ENCODE results near the gene WDR31.

Gene WDR31

DNA sequence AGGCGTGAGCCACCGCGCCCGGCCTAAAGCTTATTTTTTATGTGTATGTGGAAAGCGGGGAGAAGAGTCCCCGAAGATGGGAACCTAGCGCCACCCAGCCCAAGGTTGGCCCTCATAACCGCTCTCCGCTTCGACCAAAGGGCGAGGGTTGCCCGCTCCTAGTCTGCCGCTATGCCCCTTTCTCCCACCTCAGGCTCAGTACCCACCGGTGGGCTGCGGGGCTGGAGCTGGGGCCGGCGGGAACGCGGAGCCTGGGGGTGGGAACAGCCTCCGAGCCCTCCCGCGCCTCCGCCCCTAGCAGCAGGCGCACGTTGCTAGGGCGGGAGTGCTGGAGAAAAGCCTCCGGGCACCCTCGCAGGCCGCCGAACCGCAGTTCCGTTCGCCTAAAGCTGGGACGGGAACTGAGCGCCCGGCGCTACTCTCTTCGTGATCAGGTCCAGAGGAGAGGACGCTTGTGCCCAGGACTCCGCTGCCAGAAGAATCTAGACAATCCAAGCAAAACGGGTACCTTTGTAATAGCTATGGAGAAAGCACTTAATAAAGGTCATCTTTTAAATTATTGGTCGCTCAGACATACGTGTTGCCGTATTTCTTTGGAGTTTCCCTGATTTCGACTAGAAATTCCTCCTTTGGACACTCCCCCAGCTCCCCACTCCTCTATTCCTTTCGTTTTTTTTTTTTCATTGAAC, at the start of gene WDR31:
WDR31 (minus strand) TSS at position 265 of the 689 bp plus-strand sequence. CDS start 8,253 bp downstream, outside the sequence.
- peak within 1 kb of the TSS; percentile 60 for H3K4me3 ChIP-seq (ENCODE audit: severe bottlenecking)
- H3K36me3 ChIP-seq (ENCODE audit: low read depth) = no peaks in the 10 kb centered on the region
- ATAC-seq (ENCODE audit: low read depth) (peak; percentile 96), DNase-seq (ENCODE audit: low spot score) (peak; percentile 81)
- peak within 1 kb of the TSS; percentile 12 for H3K27ac ChIP-seq (ENCODE audit: poor library complexity, severe bottlenecking)
- peaks cover 12% of the 10 kb centered on the region for H3K4me1 ChIP-seq (ENCODE audit: insufficient read depth, poor library complexity, severe bottlenecking)
- H3K27me3 ChIP-seq (ENCODE audit: insufficient read depth, poor library complexity, severe bottlenecking) = no peaks in the 10 kb centered on the region
- TF ChIP-seq CTCF (IDR thresholded peaks at IDR 0.05; ENCODE audit: poor library complexity, severe bottlenecking) = peak; percentile 10
- no peaks in the 10 kb centered on the region for H3K9me3 ChIP-seq (ENCODE audit: severe bottlenecking)

GRCh38 chr9:113389451-113389850, 49.4 kb upstream of the WDR31 start:
- H3K9me3 ChIP-seq (ENCODE audit: severe bottlenecking) = no peaks in the 10 kb centered on the region
- no peaks in the 10 kb centered on the region for H3K4me1 ChIP-seq (ENCODE audit: insufficient read depth, poor library complexity, severe bottlenecking)
- H3K27ac ChIP-seq (ENCODE audit: poor library complexity, severe bottlenecking) = no peak overlapping the region
- H3K4me3 ChIP-seq (ENCODE audit: severe bottlenecking) = no peak overlapping the region
- TF ChIP-seq CTCF (IDR thresholded peaks at IDR 0.05; ENCODE audit: poor library complexity, severe bottlenecking) = no peak
- ATAC-seq (ENCODE audit: low read depth) = no peak
- peaks cover 13% of the 10 kb centered on the region; the same call in 1 of the 2 replicates for H3K36me3 ChIP-seq (ENCODE audit: low read depth)
- no peaks in the 10 kb centered on the region for H3K27me3 ChIP-seq (ENCODE audit: insufficient read depth, poor library complexity, severe bottlenecking)
- no peak for DNase-seq (ENCODE audit: low spot score)

DNA sequence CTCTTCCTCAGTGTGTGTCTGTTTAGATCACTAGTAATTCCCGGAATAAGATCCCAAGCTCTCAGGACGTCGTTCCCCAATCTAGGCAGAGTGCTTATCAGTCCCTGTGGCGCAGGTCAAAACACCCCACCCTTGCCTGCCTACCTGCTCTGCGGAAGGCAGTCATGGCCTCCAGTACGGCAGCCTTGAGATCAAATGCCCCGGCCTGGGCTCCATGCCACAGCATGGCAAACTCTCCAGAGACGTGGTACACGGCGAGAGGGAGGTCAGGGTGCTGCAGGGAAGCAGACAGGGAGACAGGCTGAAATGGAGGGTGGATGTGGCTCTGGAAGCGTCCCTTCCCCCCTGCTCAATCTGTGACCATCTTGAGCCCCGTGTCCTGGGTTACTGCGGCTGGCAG, 48.8 kb upstream of the WDR31 start:
- H3K9me3 ChIP-seq (ENCODE audit: severe bottlenecking) = no peaks in the 10 kb centered on the region
- H3K27ac ChIP-seq (ENCODE audit: poor library complexity, severe bottlenecking) = no peak overlapping the region
- H3K4me1 ChIP-seq (ENCODE audit: insufficient read depth, poor library complexity, severe bottlenecking) = no peaks in the 10 kb centered on the region
- peaks cover 13% of the 10 kb centered on the region; the same call in 1 of the 2 replicates for H3K36me3 ChIP-seq (ENCODE audit: low read depth)
- ATAC-seq (ENCODE audit: low read depth) (no peak), DNase-seq (ENCODE audit: low spot score) (no peak)
- TF ChIP-seq CTCF (IDR thresholded peaks at IDR 0.05; ENCODE audit: poor library complexity, severe bottlenecking) = no peak
- no peaks in the 10 kb centered on the region for H3K27me3 ChIP-seq (ENCODE audit: insufficient read depth, poor library complexity, severe bottlenecking)
- no peak overlapping the region for H3K4me3 ChIP-seq (ENCODE audit: severe bottlenecking)

DNA sequence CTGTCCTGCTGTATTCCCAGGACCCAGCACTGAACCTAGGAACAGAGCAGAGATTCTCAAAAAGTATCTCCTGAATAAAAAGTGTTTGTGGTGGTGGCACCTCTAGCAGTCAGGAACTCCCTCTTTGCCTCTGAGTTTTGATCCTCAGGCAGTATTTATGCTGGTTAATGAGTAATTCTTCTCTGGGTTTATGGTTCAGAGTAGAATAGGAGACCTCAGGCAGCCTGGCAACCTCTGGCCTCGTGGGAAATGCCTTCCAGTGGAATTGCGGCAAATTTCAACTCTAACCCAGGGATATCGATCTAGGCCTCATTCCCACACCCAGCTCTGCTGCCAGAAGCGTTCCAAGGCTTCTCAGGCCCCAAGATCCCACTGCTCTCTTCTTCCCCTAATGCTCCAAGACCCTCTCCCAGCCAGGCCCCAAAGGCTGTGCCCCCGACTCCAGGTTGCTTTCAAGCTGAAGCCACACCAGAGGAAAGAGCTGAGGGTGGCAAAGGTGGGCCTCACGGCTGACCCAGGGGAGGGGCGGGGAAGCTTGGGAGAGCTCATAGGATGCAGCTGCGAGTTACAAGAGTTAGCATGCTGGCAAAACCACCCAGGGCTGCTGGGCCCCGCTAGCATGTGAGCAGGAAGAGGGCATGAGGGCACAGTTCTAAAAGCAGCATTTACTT, 47.6 kb upstream of the WDR31 start:
- Histone ChIP-seq H3K4me3 (ENCODE audit: severe bottlenecking) (no peak overlapping the region), H3K36me3 (ENCODE audit: low read depth) (peaks cover 13% of the 10 kb centered on the region; the same call in 1 of the 2 replicates), H3K9me3 (ENCODE audit: severe bottlenecking) (no peaks in the 10 kb centered on the region), H3K27ac (ENCODE audit: poor library complexity, severe bottlenecking) (no peak overlapping the region), H3K27me3 (ENCODE audit: insufficient read depth, poor library complexity, severe bottlenecking) (no peaks in the 10 kb centered on the region), H3K4me1 (ENCODE audit: insufficient read depth, poor library complexity, severe bottlenecking) (no peaks in the 10 kb centered on the region)
- DNase-seq (ENCODE audit: low spot score) = no peak
- no peak for TF ChIP-seq CTCF (IDR thresholded peaks at IDR 0.05; ENCODE audit: poor library complexity, severe bottlenecking)
- ATAC-seq (ENCODE audit: low read depth) = no peak

All from RWPE2 (cell line).